ENCODE measurements around the gene EBI3.
A peak's percentile ranks its signal among the peaks of the same experiment; 100 is the strongest.
"Not testable (repeated sequence)": the region's sequence is repeated elsewhere in the genome, so short reads cannot be mapped to it uniquely, and the experiment has no call there.

Gene EBI3

DNA sequence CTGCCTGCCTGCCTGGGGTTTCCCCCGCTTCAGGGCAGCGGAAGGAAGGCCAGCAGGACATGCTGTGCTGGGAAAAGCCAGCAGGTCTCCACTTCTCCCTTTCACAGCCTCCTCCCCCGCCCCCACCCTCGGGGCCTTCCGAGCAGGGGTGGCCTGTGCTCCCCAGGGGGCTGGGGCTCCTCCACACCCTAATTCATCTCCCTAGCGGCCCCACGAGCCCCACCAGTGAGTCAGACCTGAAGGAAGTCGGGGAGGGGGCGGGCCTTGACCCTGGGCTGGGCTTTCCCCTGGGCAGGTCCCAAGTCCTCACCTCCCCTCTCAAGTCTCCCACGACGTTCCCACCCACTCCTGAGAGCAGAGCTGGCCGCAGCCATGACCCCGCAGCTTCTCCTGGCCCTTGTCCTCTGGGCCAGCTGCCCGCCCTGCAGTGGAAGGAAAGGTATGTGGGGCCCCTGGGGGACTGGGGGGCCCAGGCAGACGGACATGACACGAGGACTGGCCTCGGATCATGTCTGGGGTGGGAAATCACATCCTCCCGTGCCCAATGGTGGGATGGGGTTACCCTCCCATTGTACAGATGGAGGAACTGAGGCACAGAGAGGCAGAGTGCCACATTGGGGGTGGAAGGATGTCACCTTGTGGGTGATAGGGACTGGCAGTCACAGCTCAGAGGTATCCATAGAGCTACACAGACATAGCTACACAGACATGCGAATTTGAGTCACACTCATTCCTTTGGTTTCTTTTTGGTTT is at the start of gene EBI3:
EBI3 (plus strand) TSS at position 345 of the 753 bp plus-strand sequence; CDS start at position 373, 28 bp downstream.
- DNase-seq (ENCODE audit: low read depth in 2 of 2): no peak

DNA sequence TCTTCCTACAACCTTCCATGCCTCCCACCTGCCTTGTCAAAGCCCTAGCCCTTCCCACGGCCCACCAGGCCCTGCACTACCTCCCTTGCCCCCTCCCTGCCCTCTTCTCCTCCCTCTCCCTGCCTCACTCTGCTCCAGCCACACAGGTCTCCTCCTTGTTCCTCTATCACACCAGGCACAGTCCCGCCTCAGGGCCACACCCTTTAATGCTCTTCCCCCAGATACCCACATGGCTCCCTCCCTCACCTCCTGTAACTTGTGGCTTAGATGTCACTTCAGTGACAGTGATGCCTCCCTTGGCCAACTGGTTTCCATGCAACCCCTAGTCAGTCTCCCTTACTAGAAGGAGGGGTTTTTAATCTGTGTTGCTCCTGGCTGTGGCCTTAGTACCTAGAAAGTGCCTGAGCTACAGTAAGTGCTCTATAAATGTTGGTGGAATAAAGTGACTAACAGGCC is 48.2 kb upstream of the EBI3 start:
- DNase-seq (ENCODE audit: low read depth in 2 of 2): no peak

DNA sequence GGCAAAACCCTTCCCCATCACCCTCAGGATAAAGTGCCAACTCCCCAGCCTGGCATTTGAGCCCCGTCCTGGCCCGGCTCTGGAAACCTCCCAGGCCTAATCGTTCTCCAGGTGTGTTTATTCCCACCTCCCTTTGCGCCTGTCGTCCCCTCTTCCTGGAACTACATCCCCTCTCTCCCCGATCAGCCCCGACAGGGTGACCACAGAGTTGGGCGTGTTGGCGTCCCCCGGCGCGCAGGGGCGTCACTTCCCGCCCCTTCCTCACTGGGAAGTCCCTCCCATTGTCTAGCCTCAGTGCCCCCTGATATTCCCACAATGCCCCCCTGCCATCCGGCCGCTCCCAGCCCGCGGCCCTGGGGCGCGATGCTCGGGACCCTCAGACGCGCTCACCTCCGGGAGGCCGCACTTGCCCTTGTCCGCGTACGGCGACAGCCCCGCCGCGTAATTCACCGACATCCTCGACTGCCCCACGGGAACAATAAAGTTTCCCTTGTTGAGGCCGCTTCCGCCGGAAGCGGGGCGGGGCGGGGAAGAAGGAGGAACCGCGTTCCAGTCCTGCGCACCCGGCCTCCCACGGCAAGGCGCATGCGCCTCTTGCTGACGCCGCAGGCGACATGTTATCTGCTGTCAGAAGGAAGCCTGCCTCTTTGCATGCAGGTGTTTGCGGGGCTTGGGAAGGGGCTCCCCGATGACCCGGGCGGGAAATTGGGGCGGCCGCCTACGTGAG is 47.1 kb upstream of the EBI3 start, which contains the start of the genes ANKRD24 and SIRT6:
ANKRD24 (plus strand) TSS at position 606 of the 727 bp plus-strand sequence. CDS start 3,737 bp downstream, outside the sequence.
SIRT6 (minus strand) TSS at position 480 of the 727 bp plus-strand sequence; CDS start at position 456, 24 bp downstream.
- DNase-seq (ENCODE audit: low read depth in 2 of 2): peak; percentile 90 to 93

DNA sequence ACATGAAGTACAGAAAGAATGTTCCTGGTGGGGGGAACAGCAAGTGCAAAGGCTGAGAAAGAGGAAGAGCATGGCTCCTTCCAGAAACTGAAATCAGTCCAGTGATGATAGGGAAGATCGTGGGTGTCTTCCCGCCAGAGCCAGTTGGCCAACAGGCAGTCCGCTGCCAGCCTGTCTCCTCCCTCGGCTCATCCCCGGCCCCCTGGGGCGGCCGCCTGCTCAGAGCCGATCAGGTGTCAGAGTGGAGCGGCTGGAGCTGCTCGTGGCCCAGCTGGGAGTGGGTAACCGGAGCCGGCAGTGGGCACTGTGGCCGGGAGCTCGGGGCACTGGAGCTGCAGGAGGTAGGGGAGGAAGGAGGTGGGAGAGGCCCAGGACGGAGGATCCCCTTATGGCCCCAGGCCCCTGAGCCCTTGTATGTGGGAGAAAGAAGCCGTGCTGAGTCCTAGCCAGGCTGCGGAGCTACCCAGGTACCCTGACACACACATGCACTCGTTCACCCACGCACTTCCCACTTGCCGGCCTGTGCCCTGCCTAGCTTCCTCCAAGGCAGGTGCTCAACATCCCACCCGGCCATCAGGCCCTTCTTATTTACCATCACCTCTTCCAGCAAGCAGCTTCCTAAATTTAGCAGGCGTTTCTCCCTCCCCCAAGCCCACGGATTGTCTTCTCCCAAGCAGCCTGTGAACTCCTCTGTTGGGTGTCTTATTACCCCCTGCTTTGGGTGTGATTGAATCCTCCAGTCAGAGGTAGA is 45.2 kb upstream of the EBI3 start:
- DNase-seq (ENCODE audit: low read depth in 2 of 2): no peak

DNA sequence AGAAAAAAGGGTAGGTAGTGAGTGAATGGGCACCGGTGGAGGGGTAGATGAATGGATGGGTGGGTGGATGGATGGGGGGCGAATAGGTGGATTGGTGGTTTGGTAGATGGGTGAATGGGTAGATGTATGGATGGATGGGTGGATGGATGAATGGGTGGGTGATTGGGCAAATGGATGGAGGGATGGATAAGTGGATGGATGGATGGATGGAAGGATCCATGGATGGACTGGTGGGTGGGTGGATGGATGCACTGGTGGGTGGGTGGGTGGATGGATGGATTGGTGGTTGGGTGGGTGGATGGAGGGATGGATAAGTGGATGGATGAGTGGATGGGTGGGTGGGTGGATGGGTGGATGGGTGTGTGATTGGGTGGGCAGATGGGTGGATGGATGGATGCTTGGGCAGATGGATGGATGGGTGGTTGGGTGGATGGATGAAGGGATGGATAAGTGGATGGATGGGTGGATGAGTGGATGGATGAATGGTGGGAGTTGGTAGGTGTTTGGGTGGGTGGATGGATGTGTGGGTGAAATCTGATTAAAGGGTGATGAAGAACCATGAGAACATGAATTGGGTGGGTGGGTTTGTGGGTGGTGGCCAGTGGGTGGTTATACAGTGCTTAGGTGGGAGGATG is 44.5 kb upstream of the EBI3 start:
- DNase-seq (ENCODE audit: low read depth in 2 of 2): no peak

DNA sequence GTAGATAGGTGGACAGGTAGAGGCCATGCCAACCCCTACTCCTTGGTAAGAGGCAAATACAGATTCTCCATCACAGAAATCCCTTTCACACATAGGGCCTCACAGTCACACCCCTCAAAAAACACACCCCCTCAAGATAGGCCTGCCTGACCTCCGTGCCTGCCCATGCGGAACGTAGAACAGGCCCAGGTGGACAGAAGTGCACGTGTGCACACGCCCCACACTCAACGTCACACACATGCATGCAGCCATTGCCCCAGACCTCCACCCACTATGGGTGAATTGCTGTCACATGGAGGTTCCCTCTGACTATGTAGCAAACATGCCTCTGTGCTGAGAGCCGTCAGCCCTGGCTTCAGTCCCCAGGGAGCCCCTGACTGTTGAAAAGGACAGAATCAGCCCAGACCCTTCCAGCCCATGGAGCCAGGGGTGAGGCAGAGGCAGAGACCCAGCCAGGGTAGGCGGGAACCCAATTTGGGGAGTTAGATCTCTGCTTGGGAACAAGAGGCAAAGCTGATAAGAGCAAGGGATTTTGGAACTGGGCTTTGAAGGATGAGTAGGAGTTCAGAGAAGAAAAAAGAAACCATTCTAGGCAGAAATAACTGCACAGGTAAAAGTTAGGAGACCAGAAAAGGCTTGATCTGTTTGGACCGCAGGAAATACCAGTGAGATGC is 43.8 kb upstream of the EBI3 start:
- DNase-seq (ENCODE audit: low read depth in 2 of 2): no peak

DNA sequence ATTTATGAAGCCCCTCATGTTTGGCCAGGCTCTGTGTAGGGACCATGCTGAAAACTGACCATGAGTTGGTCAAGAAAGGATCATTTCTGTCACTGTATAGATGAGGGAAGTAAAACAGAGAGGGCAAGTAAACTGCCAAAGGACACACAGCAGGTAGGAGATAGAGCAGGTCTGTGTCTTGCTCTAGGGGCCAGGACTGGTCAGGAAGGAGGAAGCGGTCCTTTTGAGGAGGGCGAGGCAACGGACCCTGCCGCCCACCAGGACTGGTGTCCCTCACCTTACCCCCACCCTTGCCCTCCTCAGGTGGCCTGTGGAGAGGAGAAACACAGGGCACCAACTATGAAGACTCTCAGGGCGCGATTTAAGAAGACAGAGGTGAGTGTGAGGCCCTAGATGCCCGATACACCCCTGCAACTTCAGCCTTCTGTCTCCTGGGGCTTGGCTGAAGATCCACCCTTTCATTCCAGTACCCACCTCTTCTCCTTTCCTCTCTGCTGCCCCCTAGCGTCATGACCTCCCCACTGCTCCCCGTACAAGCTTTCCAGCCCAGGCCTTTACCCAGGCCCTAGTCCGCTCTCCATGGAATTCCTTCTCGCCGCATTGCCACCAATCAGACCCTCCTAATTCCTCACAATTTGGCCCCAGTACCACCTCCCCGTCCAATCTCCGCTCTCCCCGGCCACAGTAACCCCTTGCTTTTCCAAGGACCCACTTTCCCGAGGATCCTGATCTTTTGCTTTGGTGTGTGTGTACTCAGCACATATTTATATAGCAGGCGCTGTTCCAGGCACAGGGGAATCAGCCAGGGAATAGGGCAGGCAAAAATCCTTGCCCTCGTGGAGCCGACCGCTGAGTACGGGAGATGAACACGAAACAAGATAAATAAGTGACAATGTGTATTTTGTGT is 43.0 kb upstream of the EBI3 start:
- peak; percentile 43 to 65 for DNase-seq (ENCODE audit: low read depth in 2 of 2)

DNA sequence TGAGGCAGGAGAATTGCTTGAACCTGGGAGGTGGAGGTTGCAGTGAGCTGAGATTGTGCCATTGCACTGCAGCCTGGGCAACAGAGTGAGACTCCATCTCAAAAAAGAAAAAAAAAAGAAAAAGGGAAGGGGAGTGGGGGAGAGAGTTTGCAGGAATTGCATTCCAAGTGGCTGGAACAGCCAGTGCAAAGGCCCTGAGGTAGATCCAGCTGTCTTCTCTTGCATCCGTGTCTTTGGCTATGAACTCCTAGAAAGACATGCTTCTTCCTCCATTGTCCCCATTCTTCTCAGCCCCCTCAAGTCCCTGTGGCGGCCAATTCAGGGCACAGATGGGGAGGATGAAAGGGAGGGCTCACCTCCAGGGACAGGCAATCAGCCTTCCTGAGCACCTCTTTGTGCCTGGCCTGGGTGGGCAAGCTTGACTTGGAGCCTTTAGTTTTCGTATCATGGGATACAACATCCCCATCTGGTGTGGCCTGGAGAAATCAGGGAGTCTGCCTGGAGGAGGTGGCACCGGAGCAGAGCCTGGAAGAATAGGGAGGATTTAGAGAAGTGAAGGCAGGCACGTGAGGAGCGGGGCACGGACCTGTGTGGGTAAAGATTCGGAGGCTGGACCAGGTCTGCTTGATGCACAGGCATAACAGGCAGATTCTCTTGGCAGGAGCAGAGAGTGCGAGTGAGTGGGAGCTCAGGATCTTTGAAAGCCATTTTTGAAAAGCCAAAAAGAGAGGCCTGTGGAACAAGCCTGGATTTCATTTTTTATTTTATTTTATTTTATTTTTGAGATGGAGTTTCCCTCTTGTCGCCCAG is 41.8 kb upstream of the EBI3 start:
- no peak for DNase-seq (ENCODE audit: low read depth in 2 of 2)

DNA sequence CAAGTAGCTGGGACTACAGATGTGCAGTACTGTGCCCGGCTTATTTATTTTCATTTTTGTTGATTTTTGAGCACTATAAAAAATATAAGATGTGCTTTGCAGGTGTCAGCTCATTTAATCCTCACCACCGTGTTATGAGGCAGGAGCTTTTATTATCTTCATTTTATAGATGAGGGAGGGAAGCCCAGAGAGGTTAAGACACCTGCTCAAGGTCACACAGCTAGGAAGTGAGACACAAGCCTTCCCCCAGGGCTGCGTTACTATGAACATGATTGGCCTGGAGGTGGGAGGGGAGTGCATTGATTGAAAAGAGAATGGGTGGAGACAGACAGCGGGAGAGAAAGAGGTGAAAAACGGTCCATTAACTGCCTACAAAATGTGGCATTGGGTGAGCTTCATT is 39.7 kb upstream of the EBI3 start:
- DNase-seq (ENCODE audit: low read depth in 2 of 2): no peak

- not testable (repeated sequence) for DNase-seq (ENCODE audit: low read depth in 2 of 2)
Observed at GRCh38 chr19:4192537-4192936, 36.8 kb upstream of the EBI3 start.

DNA sequence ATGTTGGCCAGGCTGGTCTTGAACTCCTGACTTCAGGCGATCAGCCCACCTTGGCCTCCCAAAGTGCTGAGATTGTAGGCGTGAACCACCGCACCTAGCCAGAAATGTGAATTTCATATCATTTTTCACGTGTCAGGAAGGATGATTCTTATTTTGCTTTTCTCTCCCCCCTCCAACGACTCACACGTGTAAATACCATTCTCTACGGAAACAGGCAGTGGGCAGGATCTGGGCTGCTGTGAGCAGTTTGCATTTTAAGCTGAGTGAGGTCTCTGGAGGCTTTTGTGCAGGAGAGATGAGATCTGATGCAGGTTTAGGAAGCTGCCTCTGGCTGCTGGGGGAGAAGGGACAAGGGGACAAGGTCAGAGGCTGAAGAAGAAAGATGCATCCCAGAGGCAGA is 35.0 kb upstream of the EBI3 start:
- DNase-seq (ENCODE audit: low read depth in 2 of 2): no peak

DNA sequence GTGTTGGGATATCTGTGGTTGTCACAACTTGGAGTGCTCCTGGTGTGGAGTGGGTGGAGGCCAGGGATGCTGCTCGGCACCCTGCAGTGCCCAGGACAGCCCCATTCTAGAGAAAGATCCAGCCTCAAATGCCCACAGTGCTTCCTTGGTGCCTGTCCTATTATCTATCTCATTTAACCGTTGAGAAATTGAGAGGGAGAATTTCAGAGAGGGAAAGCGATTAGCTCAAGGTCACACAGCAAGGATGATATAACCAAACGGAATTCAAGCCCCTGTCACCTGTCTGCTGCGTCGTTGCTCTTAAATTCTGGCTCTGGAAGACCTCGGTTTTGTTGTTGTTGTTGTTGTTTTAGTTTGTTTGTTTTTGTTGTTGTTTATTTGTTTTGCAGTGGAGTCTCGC is 33.3 kb upstream of the EBI3 start:
- DNase-seq (ENCODE audit: low read depth in 2 of 2): no peak

GRCh38 chr19:4196587-4197148 is 32.7 kb upstream of the EBI3 start:
- DNase-seq (ENCODE audit: low read depth in 2 of 2): no peak

DNA sequence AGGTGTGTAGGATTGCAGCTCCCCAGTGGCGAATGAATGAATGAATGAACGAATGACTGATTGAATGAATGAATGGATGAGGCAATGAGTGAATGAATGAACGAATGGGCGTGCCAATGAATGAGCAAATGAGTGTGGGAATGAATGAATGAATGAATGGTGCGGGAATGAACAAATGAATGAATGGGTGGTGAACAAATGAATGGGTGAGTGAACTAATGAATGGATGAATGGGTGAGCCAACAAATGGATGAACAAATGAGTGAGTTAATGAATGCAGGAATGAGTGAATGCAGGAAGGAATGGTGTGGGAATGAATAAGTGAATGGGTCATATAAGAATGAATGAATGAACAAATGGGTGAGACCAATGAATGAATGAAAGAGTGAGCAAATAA is 32.1 kb upstream of the EBI3 start:
- no peak for DNase-seq (ENCODE audit: low read depth in 2 of 2)

- no peak for DNase-seq (ENCODE audit: low read depth in 2 of 2)
Observed at GRCh38 chr19:4197625-4198466, 31.5 kb upstream of the EBI3 start.

DNA sequence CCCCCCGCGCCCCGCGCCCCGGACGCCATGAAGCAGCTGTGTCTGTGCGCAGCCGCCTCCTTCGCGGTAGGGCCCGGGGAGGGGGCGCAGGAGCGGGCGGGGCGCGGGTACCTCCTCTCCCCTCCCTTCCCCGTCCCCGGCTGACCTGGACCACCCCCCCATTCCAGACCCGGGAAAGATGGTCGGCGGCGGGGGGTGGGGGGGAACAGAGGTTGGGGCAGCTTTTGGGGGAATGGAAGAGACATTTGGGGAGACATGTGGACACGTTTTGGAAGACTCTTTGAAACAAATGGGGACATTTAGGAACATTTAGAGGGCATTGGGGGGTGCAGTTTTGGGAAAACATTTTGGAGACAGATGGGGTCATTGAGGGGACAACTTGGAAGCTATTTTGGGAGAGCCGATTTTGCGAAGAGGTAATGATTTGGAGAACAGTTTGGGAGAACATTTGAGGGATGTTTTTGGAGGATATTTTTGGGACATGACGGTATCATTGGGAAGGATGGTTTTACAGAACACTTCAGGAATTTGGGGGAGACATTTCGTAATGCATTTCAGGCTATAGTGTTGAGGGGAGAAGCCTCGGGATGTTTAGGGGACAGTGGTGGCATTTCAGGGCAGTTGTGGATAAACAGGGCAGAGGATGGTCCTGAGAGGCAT is 30.7 kb upstream of the EBI3 start:
- DNase-seq (ENCODE audit: low read depth in 2 of 2): no peak

- DNase-seq (ENCODE audit: low read depth in 2 of 2): no peak
Observed at GRCh38 chr19:4199699-4200293, 29.5 kb upstream of the EBI3 start.
